ENCODE measurements around the gene LRMDA. TPM values are rescaled to one million over a fixed set of nuclear protein-coding genes. Genes with fewer than 3 reads are reported as not detected.

LRMDA gene
- total and polyA plus RNA-seq, 2 of the 8 experiments (the other 6 are each of a cell fraction or from before 2014, with no cell fraction given): 0.86 to 2.8 TPM

DNA sequence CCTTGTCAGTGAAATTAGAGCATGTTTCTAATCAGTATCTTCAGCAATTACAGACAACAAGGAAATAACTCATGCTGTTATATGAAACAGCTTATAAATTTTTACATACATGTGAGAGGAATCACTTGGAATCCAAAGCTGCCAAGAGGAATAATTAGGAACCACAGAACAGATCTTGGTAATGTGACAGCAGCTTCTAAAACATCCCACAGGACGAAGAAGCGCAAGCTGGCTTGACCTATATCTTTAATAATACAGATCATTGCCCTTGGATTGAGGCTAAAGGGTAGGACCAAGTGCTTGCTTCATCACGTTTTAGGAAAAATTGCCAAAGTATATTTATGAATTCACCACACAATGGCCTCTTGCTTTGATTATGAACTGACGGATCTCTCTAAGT, 869.8 kb downstream of the LRMDA start:
- no peak overlapping the region for H3K4me2 ChIP-seq (ENCODE audit: insufficient read depth in 1 of 2, low read depth in 2 of 2, low read length in 2 of 2)
- WGBS, 2 experiments (ENCODE audit: extremely low coverage in 1 of 2, insufficient coverage in 1 of 2, insufficient read length in 1 of 2, insufficient replicate concordance in 2 of 2, low coverage in 1 of 2, low lambda C conversion rate in 2 of 2, missing lambda C conversion rate in 1 of 2): 89% methylated on average over 4 of the region's 4 CpGs; no CpG with 5 or more reads in 1 of the 2 experiments
- no peak overlapping the region for H2AK5ac ChIP-seq (ENCODE audit: low read depth, low read length)
- H2AFZ ChIP-seq (ENCODE audit: low read length): no peak overlapping the region
- no peaks in the 10 kb centered on the region for H3K9me3 ChIP-seq (ENCODE audit: insufficient read depth in 2 of 2, low read depth in 1 of 2, low read length in 1 of 2)
- no peak overlapping the region for H4K91ac ChIP-seq (replicated peaks; ENCODE audit: insufficient read length, low read length)
- H3K79me1 ChIP-seq (ENCODE audit: low read depth, low read length): no peaks in the 10 kb centered on the region
- H3K23ac ChIP-seq (ENCODE audit: insufficient read length): no peak overlapping the region
- no peak overlapping the region for H2BK20ac ChIP-seq (ENCODE audit: low read length)
- H4K8ac ChIP-seq (ENCODE audit: extremely low read depth, insufficient read depth, low read length): no peak overlapping the region
- H2BK12ac ChIP-seq (ENCODE audit: low read depth, low read length): no peak overlapping the region
- no peak overlapping the region for H3K4ac ChIP-seq (replicated peaks; ENCODE audit: insufficient read length, low read depth, low read length)
- FAIRE-seq: no peak
- H3K27ac ChIP-seq (ENCODE audit: low read depth, low read length): no peak overlapping the region
- H4K5ac ChIP-seq (ENCODE audit: insufficient read length, low read depth, low read length): no peak overlapping the region
- no peak overlapping the region for H3K4me3 ChIP-seq (ENCODE audit: extremely low read depth in 1 of 4, insufficient read depth in 2 of 4, low read depth in 3 of 4, low read length in 4 of 4)
- no peak overlapping the region for H3K9ac ChIP-seq (replicated peaks in 1 of 4; ENCODE audit: extremely low read depth in 1 of 4, low read depth in 3 of 4, low read length in 3 of 4)
- H3K36me3 ChIP-seq (ENCODE audit: control insufficient read depth in 2 of 4, insufficient read depth in 4 of 4, low read length in 3 of 4): no peaks in the 10 kb centered on the region
- ChIA-PET CTCF (ENCODE audit: partially characterized antibody) (interaction anchor here (0.7 to 1.7 kb wide), 7 partner anchors 9 to 430 kb away, joined by 3 to 8 read pairs (median 3); no protein-coding TSS in a partner anchor), POLR2A (ENCODE audit: partially characterized antibody) (interaction anchor here (0.6 to 0.7 kb wide), 2 partner anchors 157 to 698 kb away, joined by 3 read pairs; no protein-coding TSS in a partner anchor)
- no peak overlapping the region for H3K18ac ChIP-seq (ENCODE audit: extremely low read depth, low read length)
- no peaks in the 10 kb centered on the region for H3K79me2 ChIP-seq (ENCODE audit: control insufficient read depth in 1 of 2, insufficient read depth in 2 of 2, low read length in 2 of 2)
- H3K56ac ChIP-seq (replicated peaks; ENCODE audit: insufficient read length, low read depth, low read length): no peak overlapping the region
- no peak for TF ChIP-seq ASH2L (IDR thresholded peaks at IDR 0.05; ENCODE audit: low read length)
- no peak for TF ChIP-seq EP300 (IDR thresholded peaks at IDR 0.05; ENCODE audit: borderline replicate concordance in 1 of 2, low read depth in 2 of 2, low read length in 2 of 2)
- TF ChIP-seq CTBP2 (IDR thresholded peaks at IDR 0.05; ENCODE audit: borderline replicate concordance, insufficient read depth, insufficient read length, low read length): no peak
- TF ChIP-seq POU5F1 (IDR thresholded peaks at IDR 0.05; ENCODE audit: low read depth, low read length): no peak
- TF ChIP-seq, protein P1, sequence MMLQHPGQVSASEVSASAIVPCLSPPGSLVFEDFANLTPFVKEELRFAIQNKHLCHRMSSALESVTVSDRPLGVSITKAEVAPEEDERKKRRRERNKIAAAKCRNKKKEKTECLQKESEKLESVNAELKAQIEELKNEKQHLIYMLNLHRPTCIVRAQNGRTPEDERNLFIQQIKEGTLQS (IDR thresholded peaks at IDR 0.05; ENCODE audit: insufficient read depth, low read depth, low read length): no peak
- TF ChIP-seq TBP (IDR thresholded peaks at IDR 0.05; ENCODE audit: low read depth, low read length): no peak
- TF ChIP-seq SIN3A (conservative IDR thresholded peaks at IDR 0.05 in 1 of 2, IDR thresholded peaks at IDR 0.05 in 1 of 2; ENCODE audit: low read depth in 1 of 2, low read length in 2 of 2): no peak
- no peak for TF ChIP-seq ZNF274 (IDR thresholded peaks at IDR 0.05; ENCODE audit: borderline replicate concordance, extremely low read depth, low read length)
- no peak for TF ChIP-seq RXRA (IDR thresholded peaks at IDR 0.05; ENCODE audit: insufficient read depth, low read depth, low read length)
- no peak for TF ChIP-seq JUN (IDR thresholded peaks at IDR 0.05; ENCODE audit: low read depth, low read length)
- no peak for TF ChIP-seq HDAC6 (IDR thresholded peaks at IDR 0.05; ENCODE audit: low read depth, low read length)
- no peak for TF ChIP-seq SIRT6 (IDR thresholded peaks at IDR 0.05; ENCODE audit: low read length)
- no peak overlapping the region for H2BK15ac ChIP-seq (ENCODE audit: low read length)
- H2BK5ac ChIP-seq (ENCODE audit: low read depth, low read length): no peak overlapping the region
- H4K20me1 ChIP-seq (replicated peaks in 1 of 2; ENCODE audit: control insufficient read depth in 1 of 2, insufficient read depth in 2 of 2, low read length in 2 of 2): no peaks in the 10 kb centered on the region
- H2BK120ac ChIP-seq (replicated peaks; ENCODE audit: low read depth, low read length): no peak overlapping the region
- peaks cover 0 to 6% (median 0%) of the 10 kb centered on the region in 4 experiments; a peak in 2 of 7 replicates for H3K27me3 ChIP-seq (replicated peaks in 1 of 4; ENCODE audit: control insufficient read depth in 3 of 4, extremely low read depth in 1 of 4, insufficient read depth in 3 of 4, low read length in 3 of 4)
- DNase-seq (ENCODE audit: low read depth in 1 of 2, low spot score in 2 of 2): no peak
- H3K14ac ChIP-seq (ENCODE audit: insufficient read length): no peak overlapping the region
- H3K23me2 ChIP-seq (ENCODE audit: low read depth, low read length): no peaks in the 10 kb centered on the region
- peaks cover 0 to 13% (median 3%) of the 10 kb centered on the region in 4 experiments; a peak in 3 of 7 replicates for H3K4me1 ChIP-seq (replicated peaks in 1 of 4; ENCODE audit: control insufficient read depth in 3 of 4, insufficient read depth in 4 of 4, low read length in 3 of 4)
